Skeletal muscle satellite cell (primary cell): Measurements from ENCODE around the gene SNTG2.

Experiments
- H3K27me3 ChIP-seq: 2 replicates; pipeline ENCODE4 v1.7.0; 2013; ENCODE audit warnings: low read length; ENCODE audit not compliant: control insufficient read depth, insufficient read depth
- H3K36me3 ChIP-seq: 2 replicates; pipeline ENCODE4 v1.7.0; 2013; ENCODE audit warnings: mild to moderate bottlenecking, control low read depth, low read length; ENCODE audit not compliant: insufficient read depth
- H3K4me1 ChIP-seq: 2 replicates; pipeline ENCODE4 v1.7.0; 2013; ENCODE audit warnings: low read length; ENCODE audit not compliant: control insufficient read depth, insufficient read depth
- H3K4me2 ChIP-seq: 2 replicates; pipeline ENCODE4 v1.7.0; 2013; ENCODE audit warnings: mild to moderate bottlenecking, low read length
- H3K4me3 ChIP-seq: 2 replicates; pipeline ENCODE4 v1.7.0; 2013; ENCODE audit warnings: low read length
- H3K9ac ChIP-seq: 2 replicates; pipeline ENCODE4 v1.7.0; 2013; ENCODE audit warnings: mild to moderate bottlenecking, low read depth, low read length, moderate library complexity
- H3K9me3 ChIP-seq: replicated peaks from 2 replicates; pipeline ENCODE4 v1.7.0; 2013; ENCODE audit warnings: mild to moderate bottlenecking, control low read depth, low read length

SNTG2 gene

GRCh38 chr2:1011006-1011405, 60.4 kb downstream of the SNTG2 start:
- no peaks in the 10 kb centered on the region for H3K4me1 ChIP-seq
- no peaks in the 10 kb centered on the region for H3K27me3 ChIP-seq
- no peak overlapping the region for H3K4me3 ChIP-seq

GRCh38 chr2:1011985-1012384, 61.3 kb downstream of the SNTG2 start:
- no peaks in the 10 kb centered on the region for H3K36me3 ChIP-seq
- H3K4me1 ChIP-seq, result no peaks in the 10 kb centered on the region
- H3K27me3 ChIP-seq, result no peaks in the 10 kb centered on the region
- H3K9ac ChIP-seq, result no peak overlapping the region
- H3K4me2 ChIP-seq, result no peak overlapping the region
- no peaks in the 10 kb centered on the region for H3K9me3 ChIP-seq
- no peak overlapping the region for H3K4me3 ChIP-seq

More at GRCh38 chr2:1011006-1011405, 60.4 kb downstream of the SNTG2 start:
- no peaks in the 10 kb centered on the region for H3K36me3 ChIP-seq
- H3K9ac ChIP-seq, result no peak overlapping the region
- no peak overlapping the region for H3K4me2 ChIP-seq
- no peaks in the 10 kb centered on the region for H3K9me3 ChIP-seq

GRCh38 chr2:1014802-1015201, 64.2 kb downstream of the SNTG2 start:
- no peak overlapping the region for H3K9ac ChIP-seq
- no peaks in the 10 kb centered on the region for H3K27me3 ChIP-seq
- H3K9me3 ChIP-seq, result no peaks in the 10 kb centered on the region
- H3K36me3 ChIP-seq, result no peaks in the 10 kb centered on the region
- no peak overlapping the region for H3K4me2 ChIP-seq
- no peaks in the 10 kb centered on the region for H3K4me1 ChIP-seq
- H3K4me3 ChIP-seq, result no peak overlapping the region

GRCh38 chr2:1016500-1016899, 65.9 kb downstream of the SNTG2 start:
- H3K27me3 ChIP-seq, result no peaks in the 10 kb centered on the region
- H3K4me3 ChIP-seq, result no peak overlapping the region
- H3K9ac ChIP-seq, result no peak overlapping the region
- no peak overlapping the region for H3K4me2 ChIP-seq
- H3K4me1 ChIP-seq, result no peaks in the 10 kb centered on the region
- H3K9me3 ChIP-seq, result no peaks in the 10 kb centered on the region
- no peaks in the 10 kb centered on the region for H3K36me3 ChIP-seq

GRCh38 chr2:1017827-1018226, 67.2 kb downstream of the SNTG2 start:
- no peak overlapping the region for H3K4me3 ChIP-seq
- H3K27me3 ChIP-seq, result no peaks in the 10 kb centered on the region
- H3K4me1 ChIP-seq, result no peaks in the 10 kb centered on the region
- no peak overlapping the region for H3K4me2 ChIP-seq
- H3K36me3 ChIP-seq, result no peaks in the 10 kb centered on the region
- H3K9me3 ChIP-seq, result no peaks in the 10 kb centered on the region
- H3K9ac ChIP-seq, result no peak overlapping the region

GRCh38 chr2:1020206-1020605, 69.6 kb downstream of the SNTG2 start:
- Histone ChIP-seq H3K27me3 (no peaks in the 10 kb centered on the region), H3K4me1 (no peaks in the 10 kb centered on the region), H3K36me3 (no peaks in the 10 kb centered on the region), H3K4me3 (no peak overlapping the region), H3K9ac (no peak overlapping the region), H3K9me3 (no peaks in the 10 kb centered on the region), H3K4me2 (no peak overlapping the region)

- no peak overlapping the region for H3K9ac ChIP-seq
- no peak overlapping the region for H3K4me3 ChIP-seq
- H3K4me2 ChIP-seq, result no peak overlapping the region
- H3K36me3 ChIP-seq, result no peaks in the 10 kb centered on the region
- H3K9me3 ChIP-seq, result no peaks in the 10 kb centered on the region
- no peaks in the 10 kb centered on the region for H3K4me1 ChIP-seq
- no peaks in the 10 kb centered on the region for H3K27me3 ChIP-seq
Observed at GRCh38 chr2:1022178-1022577, 71.5 kb downstream of the SNTG2 start.

- Histone ChIP-seq H3K4me1 (no peaks in the 10 kb centered on the region), H3K36me3 (no peaks in the 10 kb centered on the region)
Observed at GRCh38 chr2:1024981-1025380, 74.3 kb downstream of the SNTG2 start.

GRCh38 chr2:1026141-1026540, 75.5 kb downstream of the SNTG2 start:
- Histone ChIP-seq H3K4me2 (no peak overlapping the region), H3K36me3 (no peaks in the 10 kb centered on the region), H3K4me1 (no peaks in the 10 kb centered on the region), H3K4me3 (no peak overlapping the region), H3K27me3 (no peaks in the 10 kb centered on the region), H3K9ac (no peak overlapping the region), H3K9me3 (no peaks in the 10 kb centered on the region)

More at GRCh38 chr2:1024981-1025380, 74.3 kb downstream of the SNTG2 start:
- no peak overlapping the region for H3K9ac ChIP-seq
- no peaks in the 10 kb centered on the region for H3K27me3 ChIP-seq
- no peak overlapping the region for H3K4me2 ChIP-seq
- no peak overlapping the region for H3K4me3 ChIP-seq
- H3K9me3 ChIP-seq, result no peaks in the 10 kb centered on the region

- Histone ChIP-seq H3K9ac (no peak overlapping the region), H3K4me3 (no peak overlapping the region), H3K27me3 (no peaks in the 10 kb centered on the region), H3K36me3 (no peaks in the 10 kb centered on the region), H3K4me2 (no peak overlapping the region), H3K9me3 (no peaks in the 10 kb centered on the region), H3K4me1 (no peaks in the 10 kb centered on the region)
Observed at GRCh38 chr2:1028831-1029230, 78.2 kb downstream of the SNTG2 start.

GRCh38 chr2:1032030-1032429, 81.4 kb downstream of the SNTG2 start:
- Histone ChIP-seq H3K4me2 (no peak overlapping the region), H3K9me3 (no peaks in the 10 kb centered on the region), H3K4me3 (no peak overlapping the region), H3K27me3 (no peaks in the 10 kb centered on the region), H3K9ac (no peak overlapping the region), H3K4me1 (no peaks in the 10 kb centered on the region), H3K36me3 (no peaks in the 10 kb centered on the region)

- no peaks in the 10 kb centered on the region for H3K27me3 ChIP-seq
- no peaks in the 10 kb centered on the region for H3K36me3 ChIP-seq
- H3K9ac ChIP-seq, result no peak overlapping the region
- no peak overlapping the region for H3K4me2 ChIP-seq
- no peaks in the 10 kb centered on the region for H3K9me3 ChIP-seq
- H3K4me1 ChIP-seq, result no peaks in the 10 kb centered on the region
- H3K4me3 ChIP-seq, result no peak overlapping the region
Observed at GRCh38 chr2:1033069-1033468, 82.4 kb downstream of the SNTG2 start.
